H4 (cell line): ENCODE data around the gene VSIG8. TPM values are rescaled to one million over a fixed set of nuclear protein-coding genes. Genes with fewer than 3 reads are reported as not detected.

Experiments used
- DNase-seq: peaks from one replicate; pipeline ENCODE4 v3.0.0-alpha.2; 2015; ENCODE audit warnings: low spot score
- total RNA-seq: library from RNA; depleted of rRNA; stranded (reverse); fragments of >200 nt; shearing (Covaris generic); gene quantifications from 2 replicates; pipeline ENCODE4 v1.2.3, GENCODE V29; 2014; rRNA removed

The VSIG8 gene
- total RNA-seq, 1 experiment from 2014 or later: 0.14 TPM

DNA sequence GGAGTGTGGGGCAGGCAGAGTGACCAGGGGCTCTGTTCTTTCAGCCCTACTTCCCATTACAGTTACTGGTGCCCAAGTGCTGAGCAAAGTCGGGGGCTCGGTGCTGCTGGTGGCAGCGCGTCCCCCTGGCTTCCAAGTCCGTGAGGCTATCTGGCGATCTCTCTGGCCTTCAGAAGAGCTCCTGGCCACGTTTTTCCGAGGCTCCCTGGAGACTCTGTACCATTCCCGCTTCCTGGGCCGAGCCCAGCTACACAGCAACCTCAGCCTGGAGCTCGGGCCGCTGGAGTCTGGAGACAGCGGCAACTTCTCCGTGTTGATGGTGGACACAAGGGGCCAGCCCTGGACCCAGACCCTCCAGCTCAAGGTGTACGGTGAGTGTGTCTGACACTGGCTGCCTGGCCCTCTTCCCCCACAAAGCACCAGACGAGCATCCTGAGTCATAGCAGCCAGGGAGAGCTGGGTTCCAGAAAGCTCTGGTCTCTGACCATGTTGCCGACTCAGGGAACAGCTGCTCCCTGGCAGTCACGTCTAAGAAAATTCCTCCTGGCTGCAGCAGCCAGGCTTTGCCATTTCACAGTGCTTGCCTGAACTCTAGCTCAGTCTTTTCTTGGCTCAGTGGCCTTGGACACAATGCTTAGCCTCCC, 32.5 kb downstream of the VSIG8 start:
- DNase-seq: peak; percentile 48

DNA sequence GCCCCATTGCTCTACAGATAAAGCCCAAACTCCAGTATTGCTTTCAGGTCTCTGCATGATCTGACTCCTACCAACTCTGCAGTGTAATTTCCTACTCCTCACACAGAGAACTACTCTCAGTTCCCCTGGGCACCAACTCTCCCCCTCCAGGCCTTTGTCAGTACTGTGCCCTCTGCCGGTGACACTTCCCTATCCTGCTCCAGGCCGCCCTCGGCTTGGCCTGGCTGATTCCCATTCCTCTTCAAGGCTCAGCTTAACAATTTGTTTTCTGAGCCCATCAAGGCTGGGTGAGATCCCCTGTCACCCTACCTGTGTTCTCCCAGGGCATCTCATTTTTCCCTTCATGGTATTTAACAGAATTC, 33.2 kb downstream of the VSIG8 start:
- DNase-seq: peak; percentile 16

DNA sequence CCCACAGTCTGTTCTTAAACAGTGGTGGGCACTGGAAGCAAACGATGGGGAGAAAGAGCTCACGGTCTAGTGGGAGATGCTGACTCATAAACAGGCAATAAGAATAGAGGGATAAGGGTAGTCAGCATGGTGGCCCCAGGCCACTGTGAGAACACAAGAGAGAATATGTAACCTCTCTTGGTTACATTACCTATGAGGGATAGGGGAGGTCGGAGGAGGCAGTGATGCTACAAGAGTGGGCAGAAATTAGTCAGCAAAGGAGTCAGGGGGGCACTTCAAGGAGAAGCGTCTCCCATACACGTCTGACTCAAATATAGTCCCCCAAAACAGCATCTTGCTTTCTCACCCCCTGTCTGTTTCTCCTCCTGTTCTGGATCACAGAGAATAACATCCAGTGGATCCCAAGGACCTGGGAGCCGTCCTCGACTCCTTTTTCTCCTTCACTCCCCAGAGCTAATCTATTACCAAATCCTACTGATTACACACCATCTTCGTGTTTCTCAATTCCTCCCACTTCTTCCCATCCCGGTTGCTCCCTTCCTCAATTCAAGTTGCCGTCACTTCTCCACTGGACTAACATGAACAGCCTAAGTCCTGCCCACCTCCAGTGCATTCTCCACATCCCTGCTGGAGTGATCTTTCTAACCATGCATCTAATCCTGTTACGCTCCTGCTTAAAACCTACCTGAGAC, 33.7 kb downstream of the VSIG8 start:
- no peak for DNase-seq

DNA sequence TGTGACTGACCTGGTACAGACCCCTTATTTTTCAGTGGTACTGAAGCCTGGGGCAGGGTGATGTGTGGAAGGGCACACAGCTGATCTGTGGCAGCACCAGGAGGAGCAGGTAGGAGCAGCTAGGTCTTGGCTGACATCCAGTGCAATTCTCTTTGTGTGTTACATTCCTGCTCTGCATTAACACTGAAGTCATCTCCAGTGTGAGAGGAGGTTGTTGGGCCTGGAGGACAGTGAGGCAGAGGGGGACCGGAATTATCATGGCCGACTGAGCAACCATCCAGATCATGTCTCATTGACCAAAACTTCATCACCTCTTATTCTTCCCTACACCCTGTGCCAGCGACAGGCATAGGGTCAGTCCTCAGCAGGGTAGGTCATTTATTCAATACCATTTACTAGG, 34.3 kb downstream of the VSIG8 start:
- no peak for DNase-seq

DNA sequence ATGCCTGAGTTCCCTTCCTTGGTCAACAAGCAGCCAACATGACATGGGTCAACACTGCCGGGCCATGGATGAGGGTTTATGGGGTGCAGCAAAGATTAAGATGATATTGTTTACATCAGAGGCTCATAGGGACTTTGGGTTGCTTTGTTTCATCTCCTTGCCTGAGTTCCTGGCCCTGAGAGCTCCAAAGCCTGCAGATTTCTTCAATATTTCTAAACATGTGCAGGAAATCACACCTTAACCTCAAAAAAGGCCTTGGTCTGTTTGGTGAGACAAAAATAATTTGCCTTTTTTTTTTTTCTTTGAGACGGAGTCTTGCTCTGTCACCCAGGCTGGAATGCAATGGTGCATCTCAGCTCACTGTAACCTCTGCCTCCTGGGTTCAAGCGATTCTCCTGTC, 34.9 kb downstream of the VSIG8 start:
- no peak for DNase-seq

DNA sequence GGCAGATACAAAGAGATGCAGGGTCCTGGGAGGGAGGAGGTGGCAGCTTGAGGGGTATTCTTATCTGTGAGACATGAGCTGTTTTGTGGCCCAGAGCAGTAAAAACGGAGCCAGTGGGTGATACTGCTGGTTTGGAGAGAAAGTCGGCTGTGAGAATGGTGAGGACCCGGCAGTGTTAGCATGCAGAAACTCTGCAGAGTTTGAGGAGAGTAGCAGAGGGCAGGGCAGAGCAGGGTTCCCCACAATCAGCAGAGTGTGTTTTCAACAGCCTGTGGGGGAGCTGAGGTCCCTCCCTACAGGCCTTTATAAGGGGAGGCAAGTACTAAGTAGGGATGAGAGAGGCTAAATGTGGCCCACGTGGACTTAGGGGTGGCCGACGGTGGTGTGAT, 35.4 kb downstream of the VSIG8 start:
- DNase-seq: no peak

DNA sequence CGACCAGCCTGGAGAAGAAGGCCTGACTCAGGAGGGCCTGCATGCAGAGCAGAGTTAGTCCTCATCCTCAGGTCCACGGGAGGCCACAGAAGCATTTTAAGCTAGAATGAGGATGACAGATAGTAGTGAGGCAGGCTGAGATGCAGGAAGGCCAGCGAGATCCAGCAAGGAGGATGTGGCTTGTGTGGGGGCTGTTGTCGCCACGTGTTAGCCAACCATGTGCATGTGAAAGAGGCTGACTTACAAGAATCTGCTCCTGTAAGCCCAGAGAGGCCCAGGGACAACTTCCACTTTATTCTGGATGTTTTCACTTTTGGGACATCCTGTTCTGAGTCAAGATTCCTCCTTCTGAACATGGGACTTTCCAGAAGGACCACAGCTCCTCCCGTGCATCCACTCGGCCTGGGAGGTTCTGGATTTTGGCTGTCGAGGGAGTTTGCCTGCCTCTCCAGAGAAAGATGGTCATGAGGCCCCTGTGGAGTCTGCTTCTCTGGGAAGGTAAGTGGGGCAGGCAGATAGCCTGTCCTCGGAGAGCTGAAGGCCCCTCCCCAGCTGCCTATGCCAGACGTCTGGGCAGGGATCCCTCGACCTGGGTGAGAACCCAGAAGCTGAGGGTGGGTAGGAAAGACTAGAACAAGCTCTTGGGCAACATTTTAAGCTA, 35.9 kb downstream of the VSIG8 start, which contains the start of gene SLAMF8:
TSS of gene SLAMF8 (plus strand) at position 433 of the 661 bp plus-strand sequence. CDS start at position 459, 26 bp downstream.
- no peak for DNase-seq

DNA sequence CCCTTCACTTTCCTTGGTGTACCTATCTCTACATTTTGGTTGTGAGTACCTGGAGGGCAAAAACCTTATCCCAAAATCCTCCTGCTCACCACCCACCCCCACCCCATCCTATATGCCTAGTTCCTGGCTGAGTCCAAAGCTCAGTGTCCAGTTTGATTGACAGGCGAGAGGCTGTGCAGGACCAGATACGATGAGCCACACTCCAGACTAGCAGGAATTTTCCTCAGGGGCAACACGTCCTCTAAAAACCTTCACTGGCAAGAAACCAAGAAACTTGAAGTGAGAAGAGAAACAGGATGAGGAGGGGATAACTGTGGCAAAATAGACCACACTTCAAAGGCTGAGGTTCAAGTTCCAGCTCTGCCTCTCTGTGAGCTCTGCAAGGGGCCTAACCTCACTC, 36.9 kb downstream of the VSIG8 start:
- no peak for DNase-seq

DNA sequence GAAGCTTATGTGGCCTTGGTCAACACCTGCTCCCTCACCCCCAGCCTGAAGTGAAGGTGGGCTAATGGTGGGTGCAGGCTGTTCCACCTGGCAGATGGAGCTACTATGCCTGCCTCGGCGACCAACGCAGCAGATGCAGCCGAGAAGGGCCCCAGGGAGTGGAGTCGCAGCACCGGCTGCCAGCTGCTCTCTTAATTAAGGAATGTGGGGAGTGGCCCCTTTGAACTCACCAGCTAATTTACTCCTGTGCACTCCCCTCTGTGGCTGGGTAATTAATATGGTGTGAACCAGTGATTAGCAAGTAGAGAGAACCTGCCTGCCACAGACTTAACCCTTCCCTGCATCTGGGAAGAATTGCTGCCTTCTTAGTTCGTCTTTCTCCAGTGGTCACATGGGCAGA, 39.1 kb downstream of the VSIG8 start:
- no peak for DNase-seq

DNA sequence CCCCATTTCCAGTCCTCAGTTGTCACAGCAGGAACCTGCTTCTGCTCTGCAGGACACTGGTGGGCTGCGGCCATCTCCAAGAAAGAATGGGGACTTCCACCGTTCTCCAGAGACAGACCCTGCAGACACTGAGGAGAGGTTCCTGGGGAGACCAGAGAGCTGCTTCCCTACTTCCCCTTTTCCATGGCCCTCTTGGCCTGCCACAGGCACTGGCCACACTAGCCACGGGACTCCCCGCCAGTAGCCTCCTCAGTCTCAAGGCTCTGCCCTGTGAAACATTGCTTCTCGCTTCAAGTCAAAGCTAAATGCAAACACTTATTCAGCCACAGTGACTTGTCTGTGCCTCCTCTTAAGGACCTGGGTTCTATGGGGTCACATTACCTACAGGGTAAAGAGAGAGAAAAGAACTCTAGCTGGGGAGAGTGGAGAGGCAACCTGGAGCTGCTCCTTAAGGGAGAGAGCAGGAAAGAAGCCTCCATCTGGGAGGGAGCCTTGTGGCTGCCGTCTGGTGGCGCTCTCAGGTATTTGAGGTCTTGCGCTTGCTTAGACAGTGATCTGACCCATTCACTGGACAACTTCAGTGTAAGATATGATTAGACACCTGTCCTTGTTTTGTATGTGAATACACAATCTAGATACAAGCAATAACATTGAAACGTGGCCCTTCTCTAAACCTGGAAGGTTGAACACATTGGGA, 41.1 kb downstream of the VSIG8 start:
- no peak for DNase-seq

DNA sequence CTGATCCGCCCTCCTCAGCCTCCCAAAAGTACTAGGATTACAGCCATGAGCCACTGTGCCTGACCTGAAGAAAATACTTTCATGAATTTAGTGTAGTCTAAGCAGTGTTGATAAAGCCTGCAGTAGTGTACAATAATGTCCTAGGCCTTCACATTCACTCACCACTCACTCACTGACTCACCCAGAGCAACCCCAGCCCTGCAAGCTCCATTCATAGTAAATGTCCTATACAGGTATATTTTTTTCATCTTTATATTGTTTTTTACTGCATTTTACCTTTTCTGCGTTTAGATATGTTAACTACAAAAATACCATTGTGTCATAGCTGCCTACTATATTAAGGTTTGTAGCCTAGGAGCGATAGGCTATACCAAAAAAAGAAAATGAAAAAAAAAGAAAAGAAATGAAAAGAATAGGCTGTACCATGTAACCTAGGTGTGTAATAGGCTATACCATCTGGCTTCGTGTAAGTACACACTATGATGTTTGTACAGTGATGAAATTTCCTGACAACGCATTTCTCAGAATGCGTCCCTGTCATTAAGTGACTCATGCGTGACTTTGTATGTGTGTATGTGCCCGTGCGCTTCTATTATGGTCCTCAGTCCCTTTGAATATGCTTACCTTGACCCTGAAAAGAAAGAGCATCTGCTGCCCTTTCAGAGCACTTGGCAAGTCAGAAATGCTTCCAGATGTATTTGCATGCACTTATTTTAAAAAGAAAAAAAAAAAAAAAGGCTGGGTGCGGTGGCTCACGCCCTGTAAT, 45.0 kb downstream of the VSIG8 start:
- DNase-seq: peak; percentile 61

DNA sequence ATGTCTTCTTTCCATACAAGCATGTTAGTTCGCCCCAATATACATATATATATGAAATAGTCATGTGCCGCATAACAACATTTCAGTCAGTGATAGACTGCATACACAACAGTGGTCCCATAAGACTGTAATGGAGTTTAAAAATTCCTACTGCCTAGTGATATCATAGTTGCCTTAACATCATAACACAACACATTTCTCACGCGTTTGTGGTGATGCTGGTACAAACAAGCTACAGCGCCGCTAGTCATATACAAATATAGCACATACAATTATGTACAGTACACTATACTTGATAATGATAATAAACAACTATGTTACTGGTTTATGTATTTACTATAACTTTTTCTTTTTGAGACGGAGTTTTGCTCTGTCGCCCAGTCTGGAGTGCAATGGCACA, 46.5 kb downstream of the VSIG8 start:
- no peak for DNase-seq

DNA sequence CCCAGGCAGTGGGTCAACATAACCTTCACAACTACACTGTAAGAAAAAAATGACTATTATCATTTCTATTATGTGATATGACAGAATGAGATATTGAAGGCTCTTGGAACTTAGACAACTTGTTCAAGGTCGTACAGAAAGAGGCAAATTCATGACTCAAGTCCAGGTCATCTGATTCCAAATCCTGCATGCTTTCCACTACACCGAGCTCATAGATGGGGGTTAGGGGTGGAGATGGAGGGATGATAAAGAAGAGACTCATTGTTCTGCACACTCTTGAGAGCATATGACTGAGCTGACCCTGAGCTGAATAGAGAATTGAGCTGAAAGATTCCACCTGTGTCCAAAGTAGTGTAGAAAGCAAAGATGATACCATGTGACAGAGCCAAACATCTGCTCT, 57.5 kb downstream of the VSIG8 start:
- DNase-seq: no peak

Other genes with a start within 250 kb of the VSIG8 start
- gene CRP, start 148.1 kb downstream of the VSIG8 start, total RNA-seq: not detected in 2 replicates
- gene DUSP23, start 81.7 kb downstream of the VSIG8 start, total RNA-seq: 11.0 and 14.8 TPM in 2 replicates
- not detected in 2 replicates for gene FCRL6, start 60.3 kb downstream of the VSIG8 start, total RNA-seq
- gene SLAMF8, start 35.8 kb downstream of the VSIG8 start, total RNA-seq: 0.17 TPM in 1 of 2 replicates, not detected in the other
- 0.21 and 0.62 TPM in 2 replicates for gene CFAP45, start 37.5 kb upstream of the VSIG8 start, total RNA-seq
- 444 and 497 TPM in 2 replicates for gene TAGLN2, start 62.9 kb upstream of the VSIG8 start, total RNA-seq
- gene IGSF9, start 83.0 kb upstream of the VSIG8 start, total RNA-seq: 0.47 and 0.52 TPM in 2 replicates
- 2.2 TPM in 1 of 2 replicates, not detected in the other for gene SLAMF9, start 91.6 kb upstream of the VSIG8 start, total RNA-seq
- 6.0 and 6.3 TPM in 2 replicates for gene PIGM, start 169.3 kb upstream of the VSIG8 start, total RNA-seq
- not detected in 2 replicates for gene KCNJ10, start 207.5 kb upstream of the VSIG8 start, total RNA-seq
- not detected in 2 replicates for gene KCNJ9, start 218.9 kb upstream of the VSIG8 start, total RNA-seq
- 13.7 and 20.7 TPM in 2 replicates for gene IGSF8, start 236.0 kb upstream of the VSIG8 start, total RNA-seq